Endothelial cell of umbilical vein (primary cell): Measurements from ENCODE around the gene MFGE8. TPM values are rescaled to one million over a fixed set of nuclear protein-coding genes. Genes with fewer than 3 reads are reported as not detected.

ENCODE experiments used
- BruUV-seq: library from RNA; stranded (reverse); fragments of 400-500 nt; replicated peaks from 2 replicates; lab custom pipeline; 2021; lab: Mats Ljungman, UMichigan
- CTCF ChIA-PET: fragments of 300-600, 350-600 bp; sonication (Branson Sonifier 250); formaldehyde crosslinking; loops from one replicate; lab custom pipeline; 2021; ENCODE audit warnings: antibody characterized with exemption, inconsistent platforms; lab: Charles Lee
- POLR2A ChIA-PET: fragments of 300-600, 350-600 bp; sonication (Branson Sonifier 250); formaldehyde crosslinking; loops from one replicate; lab custom pipeline; 2021; ENCODE audit warnings: antibody characterized with exemption, inconsistent platforms; lab: Charles Lee
- DNase-seq: peaks from one replicate; pipeline ENCODE4 v3.0.0-alpha.2; 2011; ENCODE audit warnings: low read depth, low spot score
- FAIRE-seq: peaks from 2 replicates; lab custom pipeline; 2011; peaks lifted over from hg19 to GRCh38; lab: Jason Lieb, UNC
- H2AFZ ChIP-seq: 2 replicates; pipeline ENCODE4 v1.6.0; 2012; ENCODE audit warnings: low read depth, low read length, control low read depth, inconsistent platforms
- H3K27ac ChIP-seq: 2 replicates; pipeline ENCODE4 v1.5.1; 2011; ENCODE audit warnings: low read depth, mild to moderate bottlenecking, control low read depth, low read length, moderate library complexity; ENCODE audit not compliant: insufficient read depth
- H3K27me3 ChIP-seq, 2 experiments: 2 replicates each; pipeline versions ENCODE4 v1.6.0 to v1.6.1; 2011; ENCODE audit warnings: low read length in 2 of 2, mixed read lengths in 1 of 2; ENCODE audit not compliant: control insufficient read depth in 2 of 2, insufficient read depth in 2 of 2
- H3K36me3 ChIP-seq, 2 experiments: 2 replicates in 1 of 2; 3 replicates in 1 of 2; pipeline ENCODE4 v1.5.1; 2011; ENCODE audit warnings: low read length in 2 of 2, mild to moderate bottlenecking in 1 of 2, moderate library complexity in 1 of 2; ENCODE audit not compliant: control insufficient read depth in 2 of 2, insufficient read depth in 2 of 2; ENCODE audit errors: extremely low read depth in 1 of 2
- H3K4me1 ChIP-seq: 3 replicates; pipeline ENCODE4 v1.5.1; 2011; ENCODE audit warnings: mild to moderate bottlenecking, low read length; ENCODE audit not compliant: control insufficient read depth, insufficient read depth; ENCODE audit errors: extremely low read depth
- H3K4me2 ChIP-seq: 2 replicates; pipeline ENCODE4 v1.6.1; 2011; ENCODE audit warnings: low read length, control low read depth, mixed read lengths; ENCODE audit not compliant: insufficient read depth
- H3K4me3 ChIP-seq, 3 experiments: fragments of 200-600 bp in 1 of 3; sonication (generic), shearing (Covaris generic) in 1 of 3; replicated peaks in 1 of 3; 2 replicates each; pipeline ENCODE4 v1.5.1; 2011 to 2016; ENCODE audit warnings: control low read depth in 3 of 3, low read length in 3 of 3, mild to moderate bottlenecking in 2 of 3, inconsistent platforms in 1 of 3, low read depth in 1 of 3, moderate library complexity in 1 of 3; ENCODE audit not compliant: insufficient read depth in 1 of 3
- H3K79me2 ChIP-seq: 2 replicates; pipeline ENCODE4 v1.6.0; 2012; ENCODE audit warnings: low read length, inconsistent platforms; ENCODE audit not compliant: control insufficient read depth, insufficient read depth
- H3K9ac ChIP-seq: replicated peaks from 2 replicates; pipeline ENCODE3; 2011; ENCODE audit warnings: low read length, control low read depth; ENCODE audit not compliant: insufficient read depth; ENCODE audit errors: extremely low read depth
- H3K9me1 ChIP-seq: replicated peaks from 3 replicates; pipeline ENCODE4 v1.6.0; 2011; ENCODE audit warnings: mild to moderate bottlenecking, low read length; ENCODE audit not compliant: control insufficient read depth, insufficient read depth; ENCODE audit errors: extremely low read depth
- H3K9me3 ChIP-seq: replicated peaks from 2 replicates; pipeline ENCODE4 v1.5.1; 2012; ENCODE audit warnings: low read length, inconsistent platforms; ENCODE audit not compliant: control insufficient read depth, insufficient read depth
- H4K20me1 ChIP-seq: replicated peaks from 2 replicates; pipeline ENCODE3; 2011; ENCODE audit warnings: mild to moderate bottlenecking, low read length; ENCODE audit not compliant: control insufficient read depth, insufficient read depth; ENCODE audit errors: extremely low read depth
- CTCF ChIP-seq, 2 donors: IDR thresholded peaks; 1 replicate in 1 of 2; 2 replicates in 1 of 2; pipeline ENCODE4 v1.5.1; 2011; ENCODE audit warnings: low read length in 2 of 2, mild to moderate bottlenecking in 2 of 2, moderate library complexity in 2 of 2, control low read depth in 1 of 2, inconsistent platforms in 1 of 2, low read depth in 1 of 2; ENCODE audit not compliant: insufficient read depth in 1 of 2; ENCODE audit errors: extremely low read depth in 1 of 2
- EZH2 ChIP-seq: IDR thresholded peaks from 2 replicates; pipeline ENCODE4 v1.6.1; 2012; ENCODE audit warnings: borderline replicate concordance, low read depth, mild to moderate bottlenecking, moderate library complexity, low read length, inconsistent platforms; ENCODE audit not compliant: severe bottlenecking
- FOS ChIP-seq: IDR thresholded peaks from 2 replicates; pipeline ENCODE4 v1.6.1; 2011; ENCODE audit warnings: mild to moderate bottlenecking, low read length, moderate library complexity, borderline replicate concordance; ENCODE audit not compliant: insufficient read depth
- GATA2 ChIP-seq: IDR thresholded peaks from 2 replicates; pipeline ENCODE4 v1.7.0; 2011; ENCODE audit warnings: low read depth, mild to moderate bottlenecking, moderate library complexity, mixed read lengths, low read length; ENCODE audit not compliant: insufficient read length, insufficient read depth
- JUN ChIP-seq: IDR thresholded peaks from 2 replicates; pipeline ENCODE4 v1.6.1; 2011; ENCODE audit warnings: borderline replicate concordance, low read depth; ENCODE audit not compliant: insufficient read length, insufficient read depth
- MYC ChIP-seq: IDR thresholded peaks from one replicate; pipeline ENCODE4 v1.6.1; 2011; ENCODE audit warnings: mild to moderate bottlenecking, low read depth, low read length
- POLR2A ChIP-seq: IDR thresholded peaks from 2 replicates; pipeline ENCODE4 v1.6.1; 2012; ENCODE audit warnings: low read depth, mild to moderate bottlenecking, control low read depth, low read length
- POLR2AphosphoS5 ChIP-seq: IDR thresholded peaks from 2 replicates; pipeline ENCODE4 v1.6.1; 2012; ENCODE audit warnings: low read depth, mild to moderate bottlenecking, control low read depth, low read length, moderate library complexity; ENCODE audit not compliant: insufficient read depth
- dilution Hi-C: fragments of 300-500 bp; cut with MboI; formaldehyde crosslinking; loops from one replicate; pipeline ENCODE4 v1.15.0; 2019; ENCODE audit warnings: low sequenced_read_pairs; ENCODE audit not compliant: extremely low pct_ligation_motif_present
- intact Hi-C: fragments of 100-400 bp; cut with micrococcal nuclease; formaldehyde crosslinking; loops from one replicate; pipeline ENCODE4 v1.10.0; 2022
- polyA plus RNA-seq, 4 experiments: library from polyadenylated mRNA; depleted of rRNA in 3 of 4; stranded (reverse) in 3 of 4; unstranded in 1 of 4; fragments of >200 nt; gene quantifications; 2 replicates each; pipeline versions ENCODE4 v1.2.1 to v1.2.3, GENCODE V29; 2011 to 2012; ENCODE audit warnings: missing spikeins in 1 of 4
- total RNA-seq: library from RNA; stranded (reverse); gene quantifications from 2 replicates; pipeline ENCODE4 v1.2.3, GENCODE V29; 2021
- TF ChIP-seq, protein P1 (sequence below): IDR thresholded peaks from 2 replicates; pipeline ENCODE4 v1.6.1; 2011; ENCODE audit not compliant: insufficient read depth, insufficient read length

The MFGE8 gene
- total and polyA plus RNA-seq, 2 donors (not counting 3 experiments of a cell fraction or from before 2014, with no cell fraction given), result 108 to 117 TPM

- Histone ChIP-seq H3K79me2 (no peaks in the 10 kb centered on the region), H3K9me1 (no peaks in the 10 kb centered on the region), H3K9me3 (no peaks in the 10 kb centered on the region), H4K20me1 (no peaks in the 10 kb centered on the region), H3K4me3 (no peak overlapping the region), H3K4me2 (no peak overlapping the region), H3K9ac (no peak overlapping the region), H3K36me3 (no peaks in the 10 kb centered on the region), H2AFZ (no peak overlapping the region), H3K27me3 (no peaks in the 10 kb centered on the region), H3K27ac (no peak overlapping the region), H3K4me1 (no peaks in the 10 kb centered on the region)
- DNase-seq (no peak), FAIRE-seq (no peak)
- TF ChIP-seq CTCF (IDR thresholded peaks at IDR 0.05; ENCODE audit: extremely low read depth in 1 of 2, insufficient read depth in 1 of 2, low read depth in 1 of 2, low read length in 2 of 2) (no peak), POLR2A (no peak), FOS (no peak), GATA2 (no peak), MYC (no peak), POLR2AphosphoS5 (no peak), EZH2 (no peak), JUN (no peak)
- TF ChIP-seq, protein P1, sequence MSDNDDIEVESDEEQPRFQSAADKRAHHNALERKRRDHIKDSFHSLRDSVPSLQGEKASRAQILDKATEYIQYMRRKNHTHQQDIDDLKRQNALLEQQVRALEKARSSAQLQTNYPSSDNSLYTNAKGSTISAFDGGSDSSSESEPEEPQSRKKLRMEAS, result no peak
- ChIA-PET CTCF (no interaction called here), POLR2A (no interaction called here)
- intact Hi-C loops (no loop called here), dilution Hi-C loops (no loop called here)
- BruUV-seq, result no TSS peak
Observed at GRCh38 chr15:88959445-88959844, 46.3 kb upstream of the MFGE8 start.
